ENCODE measurements around the gene HTR4. TPM values are rescaled to one million over a fixed set of nuclear protein-coding genes. Genes with fewer than 3 reads are reported as not detected.

Gene HTR4
- total RNA-seq, 4 donors from 2014 or later: 0.76 TPM; not detected in 3

GRCh38 chr5:148696187-148697036, 42.1 kb upstream of the HTR4 start:
- no peaks in the 10 kb centered on the region for H3K4me1 ChIP-seq
- no peak for DNase-seq
- TF ChIP-seq POLR2A (IDR thresholded peaks at IDR 0.05) (no peak), CTCF (IDR thresholded peaks at IDR 0.05) (no peak)
- no peaks in the 10 kb centered on the region for H3K36me3 ChIP-seq
- H3K27me3 ChIP-seq: no peaks in the 10 kb centered on the region
- intact Hi-C loops (cut with DNase I): no loop called here
- H3K9me3 ChIP-seq: no peaks in the 10 kb centered on the region
- no peak overlapping the region for H3K4me3 ChIP-seq
- 74 to 75% methylated on average over 3 of the region's 3 CpGs for WGBS, 2 donors
- H3K27ac ChIP-seq: peak overlapping the region in 2 of 4 donors; percentile 24 to 57

- TF ChIP-seq POLR2A (IDR thresholded peaks at IDR 0.05) (no peak), CTCF (IDR thresholded peaks at IDR 0.05) (no peak)
- no peak overlapping the region for H3K4me3 ChIP-seq
- no peaks in the 10 kb centered on the region for H3K27me3 ChIP-seq
- H3K36me3 ChIP-seq: no peaks in the 10 kb centered on the region
- 69 to 85% methylated on average over 1 of the region's 1 CpG for WGBS, 2 donors
- DNase-seq: no peak
- no peaks in the 10 kb centered on the region for H3K4me1 ChIP-seq
- intact Hi-C loops (cut with DNase I): no loop called here
- H3K27ac ChIP-seq: no peak overlapping the region
- H3K9me3 ChIP-seq: no peaks in the 10 kb centered on the region
Observed at GRCh38 chr5:148690945-148691344, 36.6 kb upstream of the HTR4 start.

GRCh38 chr5:148688787-148689186, 34.5 kb upstream of the HTR4 start:
- TF ChIP-seq CTCF (IDR thresholded peaks at IDR 0.05) (no peak), POLR2A (IDR thresholded peaks at IDR 0.05) (no peak)
- DNase-seq: no peak

GRCh38 chr5:148687871-148688270, 33.5 kb upstream of the HTR4 start:
- no peak for DNase-seq
- no peaks in the 10 kb centered on the region for H3K36me3 ChIP-seq
- H3K27ac ChIP-seq: no peak overlapping the region
- TF ChIP-seq CTCF (IDR thresholded peaks at IDR 0.05) (no peak), POLR2A (IDR thresholded peaks at IDR 0.05) (no peak)
- H3K9me3 ChIP-seq: no peaks in the 10 kb centered on the region
- 76 to 92% methylated on average over 2 of the region's 2 CpGs for WGBS, 2 donors
- intact Hi-C loops (cut with DNase I): no loop called here
- no peaks in the 10 kb centered on the region for H3K27me3 ChIP-seq
- no peaks in the 10 kb centered on the region for H3K4me1 ChIP-seq
- no peak overlapping the region for H3K4me3 ChIP-seq

More at GRCh38 chr5:148688787-148689186, 34.5 kb upstream of the HTR4 start:
- Histone ChIP-seq H3K9me3 (no peaks in the 10 kb centered on the region), H3K36me3 (no peaks in the 10 kb centered on the region), H3K27ac (no peak overlapping the region), H3K4me1 (no peaks in the 10 kb centered on the region), H3K27me3 (no peaks in the 10 kb centered on the region), H3K4me3 (no peak overlapping the region)
- intact Hi-C loops (cut with DNase I): no loop called here

- no peak for DNase-seq
Observed at GRCh38 chr5:148687427-148687826, 33.1 kb upstream of the HTR4 start.

More at GRCh38 chr5:148687427-148687826, 33.1 kb upstream of the HTR4 start:
- TF ChIP-seq POLR2A (IDR thresholded peaks at IDR 0.05) (no peak), CTCF (IDR thresholded peaks at IDR 0.05) (peak in 2 of 6 experiments; percentile 7 to 53)
- no peak overlapping the region for H3K27ac ChIP-seq
- WGBS, 2 donors: 39 to 50% methylated on average over 3 of the region's 3 CpGs
- no peaks in the 10 kb centered on the region for H3K9me3 ChIP-seq
- H3K36me3 ChIP-seq: no peaks in the 10 kb centered on the region
- H3K4me1 ChIP-seq: no peaks in the 10 kb centered on the region
- H3K4me3 ChIP-seq: no peak overlapping the region
- no peaks in the 10 kb centered on the region for H3K27me3 ChIP-seq
- intact Hi-C loops (cut with DNase I): no loop called here

Measured in esophagus squamous epithelium (tissue), 5 donors.